ENCODE measurements around the gene HOXB8.

DNA sequence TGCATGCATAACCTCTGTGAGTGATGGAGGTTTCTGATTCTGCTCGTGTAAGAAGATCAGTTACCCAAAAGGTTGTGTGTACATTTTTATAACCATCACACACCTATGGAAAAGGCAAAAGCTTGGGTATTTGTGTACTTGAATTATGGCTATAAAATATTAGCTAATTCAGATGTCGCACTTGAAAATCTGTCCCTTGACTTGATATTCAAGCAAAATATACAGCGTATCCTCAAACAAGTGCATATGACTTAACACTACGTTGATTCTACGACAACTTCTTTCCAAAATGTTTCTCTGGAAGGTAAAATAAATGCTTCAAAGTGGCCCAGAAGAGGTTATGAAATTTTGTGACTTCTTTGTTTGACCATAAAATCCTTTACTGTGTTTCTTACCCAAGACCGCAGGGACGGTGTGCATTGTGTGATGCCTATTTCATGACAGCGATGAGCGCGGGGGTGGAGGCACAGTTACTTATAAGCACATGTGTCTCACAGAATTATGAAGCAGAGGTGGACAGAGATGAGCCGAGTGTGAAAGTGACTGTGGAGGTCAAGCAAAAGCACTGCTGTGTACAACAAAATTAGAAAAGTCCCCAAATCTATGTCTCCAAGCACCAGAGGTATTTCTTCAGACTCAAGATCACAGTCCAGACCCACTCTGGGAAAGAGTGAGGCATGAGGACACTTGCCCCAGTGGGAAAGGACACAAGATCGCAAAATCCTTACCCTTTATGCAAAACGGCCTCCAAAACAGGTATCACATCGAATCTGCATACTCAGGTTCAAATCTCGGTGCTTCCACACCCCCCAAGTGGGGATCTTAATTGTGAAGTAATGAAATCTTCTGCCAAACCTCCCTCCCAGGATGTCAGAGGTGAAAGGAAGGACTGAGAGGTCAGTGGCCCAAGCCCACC is 15.2 kb upstream of the HOXB8 start:
- TF ChIP-seq EZH2 (IDR thresholded peaks at IDR 0.05): peak; percentile 31
- TF ChIP-seq, protein P1, sequence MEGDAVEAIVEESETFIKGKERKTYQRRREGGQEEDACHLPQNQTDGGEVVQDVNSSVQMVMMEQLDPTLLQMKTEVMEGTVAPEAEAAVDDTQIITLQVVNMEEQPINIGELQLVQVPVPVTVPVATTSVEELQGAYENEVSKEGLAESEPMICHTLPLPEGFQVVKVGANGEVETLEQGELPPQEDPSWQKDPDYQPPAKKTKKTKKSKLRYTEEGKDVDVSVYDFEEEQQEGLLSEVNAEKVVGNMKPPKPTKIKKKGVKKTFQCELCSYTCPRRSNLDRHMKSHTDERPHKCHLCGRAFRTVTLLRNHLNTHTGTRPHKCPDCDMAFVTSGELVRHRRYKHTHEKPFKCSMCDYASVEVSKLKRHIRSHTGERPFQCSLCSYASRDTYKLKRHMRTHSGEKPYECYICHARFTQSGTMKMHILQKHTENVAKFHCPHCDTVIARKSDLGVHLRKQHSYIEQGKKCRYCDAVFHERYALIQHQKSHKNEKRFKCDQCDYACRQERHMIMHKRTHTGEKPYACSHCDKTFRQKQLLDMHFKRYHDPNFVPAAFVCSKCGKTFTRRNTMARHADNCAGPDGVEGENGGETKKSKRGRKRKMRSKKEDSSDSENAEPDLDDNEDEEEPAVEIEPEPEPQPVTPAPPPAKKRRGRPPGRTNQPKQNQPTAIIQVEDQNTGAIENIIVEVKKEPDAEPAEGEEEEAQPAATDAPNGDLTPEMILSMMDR (IDR thresholded peaks at IDR 0.05): no peak
